ENCODE data around the gene GRIK2.

The GRIK2 gene

DNA sequence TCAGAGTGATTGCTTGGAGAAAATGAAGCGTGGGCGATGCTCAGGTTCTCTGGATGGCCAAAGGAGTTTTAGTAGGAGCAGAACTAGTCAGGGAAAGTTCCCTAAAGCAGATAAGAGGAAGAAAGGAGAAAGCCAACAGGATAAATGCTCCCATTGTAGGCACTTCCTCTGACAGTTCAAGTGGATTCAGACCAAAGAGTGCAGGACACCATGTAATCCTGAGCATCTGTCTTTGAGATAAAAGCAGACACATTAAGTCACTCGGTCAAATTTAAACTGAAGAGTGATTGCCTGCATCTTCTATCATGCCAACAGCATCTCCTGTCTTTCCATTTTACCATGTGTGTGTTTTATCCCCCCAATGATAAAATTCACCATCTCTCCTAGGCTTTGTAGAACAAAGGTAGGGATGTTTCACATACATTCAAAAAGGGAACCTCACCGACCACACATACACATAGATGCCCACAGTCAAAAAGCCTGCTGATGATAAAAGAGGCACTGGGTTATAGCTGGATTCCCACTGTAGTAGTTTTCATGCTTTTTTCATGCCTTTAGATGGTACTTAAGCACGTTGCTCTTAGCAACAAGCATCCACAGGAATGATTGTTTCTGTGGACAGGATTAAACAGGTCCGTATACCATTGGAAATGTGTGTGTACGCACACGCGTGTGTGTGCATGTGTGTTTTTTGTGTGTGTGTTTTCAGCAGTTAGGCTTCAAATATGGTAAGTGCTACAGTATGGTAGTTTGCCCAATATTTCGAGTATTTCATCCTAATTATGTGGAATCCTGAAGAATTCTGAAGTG, 7.0 kb downstream of the GRIK2 start:
- DNase-seq (ENCODE audit: low read depth): no peak

DNA sequence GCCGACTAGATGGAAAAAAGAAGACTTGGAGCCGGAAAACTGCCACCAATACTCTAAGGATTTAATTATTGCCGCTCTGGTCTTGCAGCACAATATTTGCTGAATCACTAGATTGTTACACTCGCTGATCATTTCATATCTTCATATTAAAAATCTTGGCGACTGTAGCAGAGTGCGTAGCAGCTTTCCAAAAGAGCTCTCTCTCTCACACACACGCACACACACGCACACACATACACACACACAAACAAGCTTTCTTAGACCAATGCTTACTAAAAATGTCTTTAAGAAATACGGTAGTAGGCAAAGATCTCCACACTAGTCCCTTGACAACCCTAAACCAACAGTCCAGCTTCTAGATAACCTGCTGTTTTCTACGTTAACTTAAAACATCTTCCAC, 7.7 kb downstream of the GRIK2 start:
- DNase-seq (ENCODE audit: low read depth): no peak

DNA sequence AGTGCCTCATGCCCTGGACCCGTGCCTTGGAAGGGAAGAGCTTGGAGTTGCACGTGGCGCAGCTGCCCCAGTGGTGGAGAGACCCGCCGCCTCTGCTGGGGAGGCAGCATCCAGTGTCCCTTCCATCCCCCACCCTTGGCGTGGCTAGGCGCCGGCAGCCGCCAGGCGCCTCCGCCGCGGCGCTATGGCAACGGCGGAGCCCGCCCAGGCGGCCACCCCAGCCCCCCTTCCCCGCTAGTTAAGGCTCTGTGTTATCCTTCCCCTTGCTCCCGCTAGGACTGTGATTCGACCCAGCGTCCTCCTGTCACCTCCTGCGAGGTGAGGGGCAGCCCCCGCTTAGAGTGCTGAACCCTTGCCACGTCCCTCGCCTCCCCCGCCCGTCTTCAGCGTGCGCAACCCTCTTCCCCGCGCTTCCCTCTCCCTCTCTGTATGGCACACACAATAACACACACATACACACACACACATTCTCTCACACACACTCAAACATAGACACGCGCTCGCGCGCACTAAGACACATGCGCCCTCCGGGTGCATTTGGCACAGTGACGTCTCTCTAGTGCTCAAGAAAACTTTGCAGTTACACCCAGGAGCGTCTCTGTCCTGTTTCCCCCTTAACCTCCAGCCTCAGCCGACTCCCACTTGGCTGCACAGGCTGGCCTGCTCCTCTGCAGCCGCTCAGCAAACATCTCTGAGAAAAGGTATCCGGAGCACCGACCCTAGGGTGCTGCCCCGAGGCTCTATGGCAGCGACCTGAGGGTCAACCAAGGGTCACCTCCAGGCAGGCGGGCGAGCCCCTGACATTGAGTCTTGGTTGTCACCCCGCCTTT, 8.5 kb downstream of the GRIK2 start:
- DNase-seq (ENCODE audit: low read depth): no peak

DNA sequence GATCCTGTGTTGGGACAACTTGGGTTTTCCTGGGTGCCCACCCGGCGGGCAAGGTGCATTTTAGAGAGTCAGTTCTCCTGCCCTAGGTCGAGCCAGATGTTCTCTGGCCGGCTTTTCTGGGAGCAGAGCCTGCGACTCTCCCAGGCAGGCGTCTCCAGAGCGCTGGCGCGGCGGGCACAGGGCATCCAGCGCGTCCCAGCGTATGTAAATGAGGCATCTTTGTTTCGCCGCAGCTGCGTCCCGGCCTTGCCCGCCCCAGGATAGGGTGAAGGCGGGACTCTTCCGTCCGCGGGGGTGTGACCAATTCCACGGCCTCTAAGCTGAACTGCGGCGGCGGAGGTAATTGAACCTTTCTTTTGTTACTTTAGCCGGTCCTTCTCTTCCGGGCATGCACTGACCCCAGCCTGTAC, 9.1 kb downstream of the GRIK2 start:
- DNase-seq (ENCODE audit: low read depth): no peak

DNA sequence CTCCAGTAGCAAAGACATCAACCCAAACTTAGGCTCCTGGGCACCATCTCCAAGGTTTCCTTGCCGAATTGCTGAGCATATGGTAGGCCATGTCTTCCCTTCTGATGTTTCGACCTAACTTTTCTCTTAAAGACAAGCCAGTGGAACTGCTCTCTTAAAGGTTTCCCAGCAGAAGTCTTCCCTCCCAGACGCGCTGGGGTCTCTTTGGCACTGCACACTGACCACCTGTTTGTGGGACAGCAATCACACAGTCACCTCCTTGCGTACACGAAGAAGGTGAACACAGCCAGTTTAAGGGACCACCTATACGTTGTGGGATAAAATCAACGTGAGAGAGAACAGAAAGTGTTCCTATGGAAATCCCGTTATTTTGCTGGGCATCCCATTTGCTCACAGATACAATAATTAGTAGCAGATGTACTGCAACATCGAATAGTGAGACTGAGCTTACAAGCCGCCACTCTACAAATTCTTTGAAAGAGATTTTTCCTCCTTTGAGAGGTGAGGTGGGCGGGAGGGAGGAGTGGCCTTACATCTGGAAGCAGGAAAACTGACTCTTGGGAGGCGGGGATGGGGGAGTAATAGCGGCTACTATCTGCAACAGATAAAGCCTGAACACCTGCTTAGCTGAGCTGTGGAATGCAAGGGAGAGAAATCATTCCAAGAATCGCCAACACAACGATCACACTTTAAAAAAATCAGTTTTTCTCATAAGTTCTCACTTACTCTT, 9.9 kb downstream of the GRIK2 start:
- DNase-seq (ENCODE audit: low read depth): no peak

DNA sequence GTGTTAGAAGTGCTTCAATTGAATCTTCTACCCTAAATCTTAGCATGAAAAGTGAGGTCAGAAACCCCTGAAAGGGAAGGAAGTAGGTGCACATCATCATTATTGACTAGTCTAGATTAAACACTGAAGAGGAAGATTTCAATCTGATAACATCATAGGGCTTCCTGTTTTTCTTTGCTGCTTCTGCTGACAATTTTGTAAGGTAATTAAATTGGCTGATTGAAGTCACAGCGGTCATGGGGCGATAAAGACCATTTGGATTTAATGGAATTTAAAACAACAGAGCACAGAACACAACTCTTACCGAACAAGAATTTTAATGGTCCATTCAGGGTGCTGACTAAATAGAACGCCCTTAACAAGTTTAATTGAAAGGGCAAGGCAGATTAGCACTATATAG, 11.3 kb downstream of the GRIK2 start:
- no peak for DNase-seq (ENCODE audit: low read depth)

DNA sequence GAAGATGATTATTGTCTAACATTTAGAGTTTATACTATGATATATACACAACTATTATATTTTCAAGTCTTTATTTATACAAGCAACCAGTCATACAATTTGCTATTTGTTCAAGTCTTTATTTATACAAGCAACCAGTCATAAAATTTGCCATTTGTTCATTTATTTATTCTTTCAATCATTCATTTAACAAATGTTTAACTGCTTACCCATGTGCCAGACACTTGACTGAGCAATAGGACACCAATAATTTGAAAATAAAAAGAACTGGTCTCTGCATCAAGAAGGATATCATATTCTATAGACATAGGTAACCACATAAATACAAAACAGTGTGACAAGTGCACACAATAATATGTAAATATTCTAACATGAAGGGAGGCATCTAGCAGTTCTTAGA, 20.3 kb downstream of the GRIK2 start:
- no peak for DNase-seq (ENCODE audit: low read depth)

DNA sequence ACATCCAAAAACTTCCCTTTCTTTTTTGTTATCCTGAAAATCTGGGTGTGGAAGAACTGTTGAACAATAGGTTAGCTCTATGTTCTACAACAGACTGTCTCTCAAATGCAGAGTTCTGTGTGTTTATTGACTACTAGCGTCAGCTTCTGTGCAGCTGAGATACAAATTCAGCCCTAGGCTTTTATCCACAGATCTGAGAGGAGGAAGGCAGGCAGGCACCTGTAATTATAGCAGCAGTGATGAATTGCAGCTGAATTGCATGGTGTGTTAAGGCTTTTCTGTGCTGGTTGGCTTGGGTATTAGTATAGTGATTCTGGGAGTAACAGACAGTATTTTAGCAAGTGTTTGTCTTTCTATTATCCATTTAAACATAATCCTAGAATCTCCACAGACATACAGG, 24.4 kb downstream of the GRIK2 start:
- no peak for DNase-seq (ENCODE audit: low read depth)

DNA sequence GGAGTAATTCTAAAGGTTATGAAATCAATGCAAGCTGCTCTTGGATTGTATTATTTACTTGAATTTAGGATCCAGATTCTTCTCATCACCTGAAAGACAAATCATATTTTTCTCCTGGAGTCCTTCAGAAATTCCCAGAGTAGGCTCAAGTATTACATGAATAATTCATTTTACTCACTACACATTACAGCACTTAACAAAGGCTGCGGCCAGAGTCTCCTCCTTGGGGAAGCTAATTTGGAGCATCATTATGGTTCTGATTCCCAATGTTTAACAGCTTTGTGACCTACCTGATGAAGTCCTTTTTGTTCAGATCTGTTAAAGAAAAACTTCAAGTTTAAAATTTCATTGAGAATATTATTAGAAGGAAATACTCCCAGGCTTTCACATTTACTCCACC, 28.7 kb downstream of the GRIK2 start:
- no peak for DNase-seq (ENCODE audit: low read depth)

DNA sequence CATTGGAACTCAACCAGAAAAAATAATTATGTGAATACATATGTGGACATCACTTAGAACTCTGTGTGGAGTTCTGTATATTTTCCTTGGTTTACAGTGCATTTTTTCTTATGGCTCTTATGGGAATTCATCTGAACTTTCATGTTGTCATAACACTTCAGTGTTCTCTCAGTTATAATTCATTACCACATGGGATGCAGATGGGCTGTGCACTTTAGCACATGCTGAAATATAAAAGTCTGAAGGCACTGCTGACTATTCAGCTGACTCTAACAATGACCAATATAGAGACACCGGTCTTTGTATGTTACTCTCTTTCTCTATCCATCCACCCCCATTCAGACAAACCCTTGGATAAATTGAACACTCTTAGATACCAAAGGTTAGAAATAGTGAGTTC, 29.3 kb downstream of the GRIK2 start:
- no peak for DNase-seq (ENCODE audit: low read depth)

DNA sequence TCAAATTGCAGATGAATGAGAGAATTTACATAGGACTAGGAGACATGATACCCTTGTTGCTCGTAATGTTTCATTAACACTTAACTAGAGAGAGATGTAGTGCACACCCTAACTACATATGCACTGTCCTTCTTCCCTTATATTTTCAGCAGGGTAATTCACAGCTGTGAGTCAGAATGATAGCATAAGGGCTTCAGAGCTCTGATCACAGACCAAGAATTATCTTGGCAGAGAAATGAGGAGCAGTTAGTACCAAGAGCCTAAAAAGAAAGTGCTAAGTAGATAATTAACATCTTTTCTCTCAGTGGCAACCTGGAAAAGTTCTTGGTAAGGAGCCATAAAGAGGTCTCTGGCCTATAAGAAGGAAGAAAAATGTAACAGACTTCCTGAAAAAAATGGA, 35.8 kb downstream of the GRIK2 start:
- no peak for DNase-seq (ENCODE audit: low read depth)

DNA sequence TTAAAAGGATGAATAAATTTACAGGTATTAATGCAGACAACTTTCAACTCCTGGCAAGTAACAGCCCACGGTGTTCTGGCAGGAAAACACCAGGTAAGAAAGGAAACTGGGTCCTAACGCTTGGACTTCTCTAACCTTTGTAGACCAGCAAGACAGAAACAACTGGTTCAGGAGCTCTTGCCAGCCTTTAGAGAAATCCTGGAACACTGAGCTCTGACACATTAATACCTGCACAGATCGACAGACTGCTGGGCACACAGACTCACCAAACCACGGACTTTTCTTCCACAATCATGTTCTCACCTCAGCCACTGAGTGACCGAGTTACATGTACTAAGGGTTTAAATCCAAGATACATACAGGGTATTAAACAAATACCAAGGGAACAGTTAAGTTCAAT, 36.3 kb downstream of the GRIK2 start:
- DNase-seq (ENCODE audit: low read depth): no peak

DNA sequence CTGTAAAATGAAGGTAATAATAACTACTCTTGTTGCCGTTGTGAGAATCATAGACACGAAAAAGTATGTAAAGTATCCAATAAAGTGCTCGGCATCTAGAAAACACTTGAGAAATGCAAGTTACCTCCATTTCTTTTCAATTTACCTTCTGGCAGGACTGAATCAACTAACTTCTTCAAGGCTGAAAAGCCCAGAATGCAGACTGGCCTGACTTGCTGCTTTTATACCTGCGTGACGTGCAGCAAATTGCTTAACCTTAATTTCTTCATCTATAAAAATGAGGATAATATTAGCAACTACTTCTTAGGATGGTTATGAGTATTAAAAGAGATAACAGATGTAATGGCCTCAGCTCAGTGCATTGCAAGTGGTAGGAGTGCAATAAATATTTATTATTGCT, 39.6 kb downstream of the GRIK2 start:
- no peak for DNase-seq (ENCODE audit: low read depth)

DNA sequence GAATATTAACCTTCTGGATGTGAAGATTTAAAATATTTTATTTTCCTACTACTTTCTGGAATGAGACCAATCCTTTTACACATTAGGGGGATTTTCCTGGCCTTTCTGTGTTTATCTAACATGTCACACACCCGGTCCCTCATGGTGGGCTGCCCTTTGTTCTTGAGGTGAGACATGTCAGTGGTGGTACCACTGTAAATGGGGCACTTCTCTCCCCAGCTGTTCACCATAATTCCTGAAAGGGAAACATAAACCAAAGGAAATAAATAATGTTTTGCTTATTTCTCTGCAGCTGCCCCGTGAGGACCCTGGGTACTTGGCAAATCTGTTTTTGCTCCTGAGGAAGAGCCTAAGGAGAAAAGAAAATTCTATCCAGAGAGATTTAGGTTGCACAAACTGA, 41.1 kb downstream of the GRIK2 start:
- no peak for DNase-seq (ENCODE audit: low read depth)

DNA sequence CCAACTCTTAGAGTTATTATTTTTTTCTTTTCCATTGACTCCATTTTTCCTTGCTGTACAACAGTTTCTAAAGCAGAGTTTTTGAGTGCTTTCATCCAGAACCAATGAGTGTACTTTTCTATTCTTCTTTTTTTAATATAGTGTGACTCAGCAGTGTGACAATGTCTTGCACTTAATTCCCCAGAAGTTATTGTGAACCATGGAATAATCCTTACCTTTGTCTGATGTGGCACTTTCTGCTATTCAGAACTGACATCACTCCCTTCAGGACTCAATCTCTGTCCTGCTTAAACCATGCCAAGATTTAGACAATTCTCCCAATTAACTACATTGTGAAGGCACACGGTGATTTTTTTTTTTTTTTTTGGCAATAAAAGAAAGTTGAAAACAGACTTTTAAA, 41.5 kb downstream of the GRIK2 start:
- DNase-seq (ENCODE audit: low read depth): no peak

DNA sequence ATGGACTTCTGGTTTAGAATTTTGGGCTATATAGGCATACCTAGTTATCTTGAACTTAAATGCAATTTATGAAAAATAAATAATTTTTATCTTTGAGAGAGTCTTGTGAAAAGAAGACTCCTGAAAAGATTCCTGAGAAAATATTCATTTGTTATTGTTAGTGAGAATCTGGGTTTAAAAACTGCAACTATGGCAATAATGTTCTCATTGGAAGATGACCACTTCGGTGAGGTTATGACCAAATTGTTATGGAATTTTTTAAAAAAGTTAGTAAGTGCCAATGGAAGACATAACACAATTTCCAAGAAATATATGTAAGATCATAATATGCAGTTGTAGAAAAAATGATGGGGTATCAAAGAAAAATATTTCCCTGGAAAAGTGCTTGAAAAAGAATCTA, 46.3 kb downstream of the GRIK2 start:
- no peak for DNase-seq (ENCODE audit: low read depth)

DNA sequence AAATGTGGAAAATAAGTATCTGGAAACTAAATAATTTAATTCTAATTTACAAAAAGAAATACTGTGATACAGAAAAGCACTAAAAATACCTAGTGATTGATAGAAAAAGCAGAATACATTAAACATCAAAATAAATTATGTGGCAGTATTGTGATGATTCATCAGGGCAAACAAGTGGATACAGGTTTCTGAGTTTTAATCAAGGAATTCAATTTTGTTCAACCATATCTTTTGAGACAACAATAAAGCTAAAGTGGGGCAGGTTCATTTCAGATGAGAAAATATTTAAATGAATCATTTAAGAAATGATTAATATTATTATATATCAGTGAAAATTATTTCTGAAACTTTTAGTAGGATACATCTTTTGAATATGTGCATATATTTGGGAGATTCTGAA, 49.8 kb downstream of the GRIK2 start:
- DNase-seq (ENCODE audit: low read depth): no peak

DNA sequence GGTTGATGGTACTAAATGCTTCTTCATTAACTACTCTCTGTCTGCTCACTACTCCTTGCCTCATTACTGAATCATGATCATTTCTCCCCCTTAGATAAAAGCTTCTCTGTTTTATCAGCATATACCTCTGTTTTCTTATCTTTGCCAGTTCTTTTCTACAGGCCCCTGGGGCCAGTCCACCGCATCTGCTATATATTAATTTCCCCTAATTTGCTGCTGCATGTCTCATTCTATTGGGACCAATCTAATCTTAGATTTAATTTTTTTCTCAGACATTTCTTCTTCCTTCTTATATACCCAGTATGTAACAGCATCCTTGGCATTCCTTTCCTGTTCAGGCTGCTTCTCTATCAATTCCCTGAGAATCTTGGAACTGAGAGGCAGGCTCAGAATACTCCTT, 51.2 kb downstream of the GRIK2 start:
- no peak for DNase-seq (ENCODE audit: low read depth)

DNA sequence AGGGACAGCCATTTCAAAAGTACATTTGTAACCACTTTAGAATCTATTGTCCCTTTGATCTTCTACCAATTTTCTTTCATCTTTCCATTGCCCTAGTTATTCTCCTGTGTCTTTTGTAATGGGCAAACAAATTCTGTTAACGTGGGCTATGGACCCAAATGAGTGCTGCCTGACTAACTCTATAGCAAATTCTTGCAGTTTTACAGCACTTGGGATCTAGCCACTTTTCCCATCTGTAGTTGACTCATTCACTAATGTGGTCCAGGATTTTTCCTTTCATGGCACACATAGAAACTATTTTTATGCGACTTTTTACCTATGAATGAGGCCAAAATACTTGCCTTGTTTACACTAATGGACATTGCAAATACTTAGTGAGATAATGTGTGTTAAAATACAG, 52.0 kb downstream of the GRIK2 start:
- no peak for DNase-seq (ENCODE audit: low read depth)

DNA sequence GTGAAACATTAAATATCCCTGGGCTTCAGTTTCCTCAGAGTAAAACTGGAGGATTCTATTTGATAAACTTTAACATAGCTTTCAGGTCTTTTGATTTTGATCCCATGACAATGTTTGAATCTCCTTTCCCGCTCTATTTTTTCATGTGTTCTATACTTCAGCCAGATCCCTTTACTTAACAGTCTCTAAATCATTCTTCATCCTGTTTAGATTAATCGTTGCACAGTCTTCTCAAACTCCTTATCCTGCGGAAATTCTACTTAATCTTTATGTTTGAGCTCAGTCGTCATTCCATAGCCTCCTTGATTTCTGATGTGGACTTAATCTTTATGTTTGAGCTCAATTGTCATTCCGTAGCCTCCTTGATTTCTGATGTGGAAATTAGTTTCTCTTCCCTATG, 57.4 kb downstream of the GRIK2 start:
- no peak for DNase-seq (ENCODE audit: low read depth)

DNA sequence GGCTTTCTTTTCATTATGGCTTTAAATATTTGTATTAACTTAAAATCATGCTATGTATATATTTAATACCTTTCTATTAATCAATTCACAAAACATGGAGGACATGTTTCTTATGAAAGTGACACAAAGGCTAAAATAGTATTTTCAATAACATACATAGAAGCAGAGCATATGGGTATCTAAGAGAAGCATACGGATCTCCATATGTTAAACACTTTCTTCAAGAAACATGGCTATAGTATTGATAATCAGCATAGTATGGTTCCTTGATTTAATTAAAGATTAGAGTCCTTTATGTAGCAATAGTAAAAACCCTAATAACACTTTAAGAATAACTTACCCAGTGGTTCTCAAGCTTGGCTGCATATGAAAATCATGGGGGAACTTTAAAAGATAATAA, 58.5 kb downstream of the GRIK2 start:
- DNase-seq (ENCODE audit: low read depth): no peak

DNA sequence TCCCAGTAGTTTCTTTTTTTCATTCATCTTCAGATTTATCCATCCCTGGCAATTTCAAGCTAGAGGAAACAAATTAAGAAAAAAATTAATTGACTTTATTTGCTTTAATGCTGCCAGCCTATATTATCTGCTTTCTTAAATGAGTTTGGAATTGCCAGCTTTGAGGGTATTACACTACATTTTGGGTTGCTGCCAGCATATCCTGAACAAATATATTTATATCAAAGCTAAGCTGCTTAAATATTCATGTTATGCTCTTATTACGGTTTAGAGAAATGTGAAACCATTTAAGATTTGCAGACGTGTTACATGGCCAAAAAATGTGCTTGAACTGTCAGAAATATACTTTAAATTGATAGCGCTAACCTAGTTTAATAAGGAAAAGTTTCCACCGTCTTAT, 59.7 kb downstream of the GRIK2 start:
- no peak for DNase-seq (ENCODE audit: low read depth)

DNA sequence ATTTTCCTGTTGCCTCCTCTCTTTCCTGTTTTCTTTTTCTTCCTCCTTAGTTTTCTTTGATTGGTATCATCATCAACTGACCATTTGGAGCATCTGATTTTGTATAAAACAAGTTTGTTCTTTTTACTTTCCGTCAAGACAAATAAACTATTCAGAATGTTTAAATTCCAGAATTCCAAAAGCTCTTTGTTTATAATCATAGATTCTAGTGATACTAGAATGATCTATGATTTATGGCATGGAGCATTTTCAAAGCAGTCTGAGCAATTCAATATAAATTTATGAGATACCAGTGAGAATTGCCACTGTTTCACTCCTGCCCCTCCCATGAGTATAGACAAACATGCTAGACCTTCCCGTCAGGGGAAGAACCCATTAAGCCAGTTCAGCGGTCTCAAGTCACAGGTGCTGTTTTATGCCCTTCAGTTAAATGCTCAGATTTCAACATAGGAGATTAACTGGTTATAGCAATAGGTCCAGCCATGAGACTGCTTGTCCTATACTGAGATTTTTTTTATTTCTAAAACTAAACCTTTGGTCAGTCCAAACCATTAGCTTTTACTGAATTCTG, 60.7 kb downstream of the GRIK2 start:
- DNase-seq (ENCODE audit: low read depth): no peak
